Epithelial cell of proximal tubule (primary cell): Measurements from ENCODE around the gene TULP4. TPM values are rescaled to one million over a fixed set of nuclear protein-coding genes. Genes with fewer than 3 reads are reported as not detected.

ENCODE experiments used
- DNase-seq: peaks from one replicate; pipeline ENCODE4 v3.0.0-alpha.2; 2011; ENCODE audit warnings: low read depth
- H3K4me3 ChIP-seq: 2 replicates; pipeline ENCODE4 v1.5.1; 2011; ENCODE audit warnings: low read depth, mild to moderate bottlenecking, low read length
- CTCF ChIP-seq: conservative IDR thresholded peaks from 2 replicates; pipeline ENCODE4 v1.5.1; 2012; ENCODE audit warnings: low read depth, mild to moderate bottlenecking, low read length
- total RNA-seq: library from RNA; depleted of rRNA; stranded (reverse); fragments of >200 nt; gene quantifications from 2 replicates; pipeline ENCODE4 v1.2.3, GENCODE V29; 2015

The TULP4 gene
- total RNA-seq, 1 donor from 2014 or later = 25.4 TPM

GRCh38 chr6:158367816-158368215, 55.6 kb downstream of the TULP4 start:
- H3K4me3 ChIP-seq = no peak overlapping the region
- no peak for DNase-seq
- TF ChIP-seq CTCF = no peak

- peak; percentile 35 for DNase-seq
- TF ChIP-seq CTCF = no peak
- no peak overlapping the region for H3K4me3 ChIP-seq
These were observed 57.0 kb downstream of the TULP4 start for GRCh38 chr6:158369241-158369640.

- TF ChIP-seq CTCF = no peak
- DNase-seq = no peak
- H3K4me3 ChIP-seq = no peak overlapping the region
These were observed 58.5 kb downstream of the TULP4 start for GRCh38 chr6:158370805-158371204.

- DNase-seq = no peak
- no peak for TF ChIP-seq CTCF
- no peak overlapping the region for H3K4me3 ChIP-seq
These were observed 59.0 kb downstream of the TULP4 start for GRCh38 chr6:158371261-158371660.

- TF ChIP-seq CTCF = no peak
- no peak for DNase-seq
- no peak overlapping the region for H3K4me3 ChIP-seq
These were observed 60.3 kb downstream of the TULP4 start for GRCh38 chr6:158372574-158372973.

GRCh38 chr6:158373214-158373613, 60.9 kb downstream of the TULP4 start:
- TF ChIP-seq CTCF = no peak
- H3K4me3 ChIP-seq = no peak overlapping the region
- no peak for DNase-seq

GRCh38 chr6:158374020-158374419, 61.8 kb downstream of the TULP4 start:
- no peak for DNase-seq
- TF ChIP-seq CTCF = no peak
- H3K4me3 ChIP-seq = no peak overlapping the region
